Progenitor cell of endocrine pancreas (in vitro differentiated cells): Measurements from ENCODE around the gene PACS1. TPM values are rescaled to one million over a fixed set of nuclear protein-coding genes. Genes with fewer than 3 reads are reported as not detected.

Experiments used
- DNase-seq: peaks from one replicate; pipeline ENCODE4 v3.0.0; 2021; ENCODE audit warnings: low spot score; ENCODE audit not compliant: unreplicated experiment
- H3K27ac Mint-ChIP-seq: 2 replicates; pipeline ENCODE4 v1.8.0; 2021; ENCODE audit warnings: mild to moderate bottlenecking, moderate library complexity, mixed read lengths
- H3K27me3 Mint-ChIP-seq: 2 replicates; pipeline ENCODE4 v1.8.0; 2021; ENCODE audit warnings: mixed read lengths
- H3K36me3 Mint-ChIP-seq: 2 replicates; pipeline ENCODE4 v1.8.0; 2022; ENCODE audit warnings: mixed read lengths; ENCODE audit not compliant: insufficient read depth
- H3K4me1 Mint-ChIP-seq: 2 replicates; pipeline ENCODE4 v1.8.0; 2021; ENCODE audit warnings: low read depth, mixed read lengths
- H3K4me3 Mint-ChIP-seq: 2 replicates; pipeline ENCODE4 v1.8.0; 2021; ENCODE audit warnings: low read depth, mild to moderate bottlenecking, moderate library complexity, mixed read lengths
- H3K9me3 Mint-ChIP-seq: 2 replicates; pipeline ENCODE4 v1.8.0; 2021; ENCODE audit warnings: low read depth, mixed read lengths
- total RNA-seq: library from RNA; stranded (reverse); gene quantifications from 2 replicates; pipeline ENCODE4 v1.2.1, GENCODE V29; 2021
- TF ChIP-seq, protein P1 (sequence below): fragments of 200-600 bp; sonication (generic); IDR thresholded peaks from one replicate; pipeline ENCODE4 v1.5.0; 2021; ENCODE audit warnings: antibody characterized with exemption, mild to moderate bottlenecking; ENCODE audit not compliant: unreplicated experiment

The PACS1 gene
- total RNA-seq, 1 donor from 2014 or later: 72.3 TPM

- H3K27ac Mint-ChIP-seq: no peak overlapping the region
- H3K4me1 Mint-ChIP-seq: no peaks in the 10 kb centered on the region
- TF ChIP-seq, protein P1, sequence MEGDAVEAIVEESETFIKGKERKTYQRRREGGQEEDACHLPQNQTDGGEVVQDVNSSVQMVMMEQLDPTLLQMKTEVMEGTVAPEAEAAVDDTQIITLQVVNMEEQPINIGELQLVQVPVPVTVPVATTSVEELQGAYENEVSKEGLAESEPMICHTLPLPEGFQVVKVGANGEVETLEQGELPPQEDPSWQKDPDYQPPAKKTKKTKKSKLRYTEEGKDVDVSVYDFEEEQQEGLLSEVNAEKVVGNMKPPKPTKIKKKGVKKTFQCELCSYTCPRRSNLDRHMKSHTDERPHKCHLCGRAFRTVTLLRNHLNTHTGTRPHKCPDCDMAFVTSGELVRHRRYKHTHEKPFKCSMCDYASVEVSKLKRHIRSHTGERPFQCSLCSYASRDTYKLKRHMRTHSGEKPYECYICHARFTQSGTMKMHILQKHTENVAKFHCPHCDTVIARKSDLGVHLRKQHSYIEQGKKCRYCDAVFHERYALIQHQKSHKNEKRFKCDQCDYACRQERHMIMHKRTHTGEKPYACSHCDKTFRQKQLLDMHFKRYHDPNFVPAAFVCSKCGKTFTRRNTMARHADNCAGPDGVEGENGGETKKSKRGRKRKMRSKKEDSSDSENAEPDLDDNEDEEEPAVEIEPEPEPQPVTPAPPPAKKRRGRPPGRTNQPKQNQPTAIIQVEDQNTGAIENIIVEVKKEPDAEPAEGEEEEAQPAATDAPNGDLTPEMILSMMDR: no peak
- no peaks in the 10 kb centered on the region for H3K27me3 Mint-ChIP-seq
- DNase-seq: no peak
- H3K36me3 Mint-ChIP-seq: peaks cover 17% of the 10 kb centered on the region
- no peak overlapping the region for H3K4me3 Mint-ChIP-seq
- H3K9me3 Mint-ChIP-seq: no peaks in the 10 kb centered on the region
These were observed 169.4 kb downstream of the PACS1 start for GRCh38 chr11:66239511-66239910.

GRCh38 chr11:66239998-66240780, 170.1 kb downstream of the PACS1 start:
- no peak for DNase-seq
- no peaks in the 10 kb centered on the region for H3K27me3 Mint-ChIP-seq
- no peaks in the 10 kb centered on the region for H3K4me1 Mint-ChIP-seq
- no peak overlapping the region for H3K27ac Mint-ChIP-seq
- TF ChIP-seq, protein P1: no peak
- peaks cover 17% of the 10 kb centered on the region for H3K36me3 Mint-ChIP-seq
- no peak overlapping the region for H3K4me3 Mint-ChIP-seq
- no peaks in the 10 kb centered on the region for H3K9me3 Mint-ChIP-seq

GRCh38 chr11:66240781-66241136, 170.7 kb downstream of the PACS1 start:
- no peak overlapping the region for H3K4me3 Mint-ChIP-seq
- H3K36me3 Mint-ChIP-seq: peaks cover 12% of the 10 kb centered on the region
- H3K27ac Mint-ChIP-seq: no peak overlapping the region
- no peak for DNase-seq
- TF ChIP-seq, protein P1: no peak
- H3K27me3 Mint-ChIP-seq: no peaks in the 10 kb centered on the region
- no peaks in the 10 kb centered on the region for H3K4me1 Mint-ChIP-seq
- no peaks in the 10 kb centered on the region for H3K9me3 Mint-ChIP-seq

- peaks cover 11% of the 10 kb centered on the region for H3K36me3 Mint-ChIP-seq
- no peaks in the 10 kb centered on the region for H3K4me1 Mint-ChIP-seq
- no peaks in the 10 kb centered on the region for H3K27me3 Mint-ChIP-seq
- TF ChIP-seq, protein P1: no peak
- no peak overlapping the region for H3K4me3 Mint-ChIP-seq
- no peak overlapping the region for H3K27ac Mint-ChIP-seq
- DNase-seq: no peak
- H3K9me3 Mint-ChIP-seq: no peaks in the 10 kb centered on the region
These were observed 172.2 kb downstream of the PACS1 start for GRCh38 chr11:66242095-66242765.

DNA sequence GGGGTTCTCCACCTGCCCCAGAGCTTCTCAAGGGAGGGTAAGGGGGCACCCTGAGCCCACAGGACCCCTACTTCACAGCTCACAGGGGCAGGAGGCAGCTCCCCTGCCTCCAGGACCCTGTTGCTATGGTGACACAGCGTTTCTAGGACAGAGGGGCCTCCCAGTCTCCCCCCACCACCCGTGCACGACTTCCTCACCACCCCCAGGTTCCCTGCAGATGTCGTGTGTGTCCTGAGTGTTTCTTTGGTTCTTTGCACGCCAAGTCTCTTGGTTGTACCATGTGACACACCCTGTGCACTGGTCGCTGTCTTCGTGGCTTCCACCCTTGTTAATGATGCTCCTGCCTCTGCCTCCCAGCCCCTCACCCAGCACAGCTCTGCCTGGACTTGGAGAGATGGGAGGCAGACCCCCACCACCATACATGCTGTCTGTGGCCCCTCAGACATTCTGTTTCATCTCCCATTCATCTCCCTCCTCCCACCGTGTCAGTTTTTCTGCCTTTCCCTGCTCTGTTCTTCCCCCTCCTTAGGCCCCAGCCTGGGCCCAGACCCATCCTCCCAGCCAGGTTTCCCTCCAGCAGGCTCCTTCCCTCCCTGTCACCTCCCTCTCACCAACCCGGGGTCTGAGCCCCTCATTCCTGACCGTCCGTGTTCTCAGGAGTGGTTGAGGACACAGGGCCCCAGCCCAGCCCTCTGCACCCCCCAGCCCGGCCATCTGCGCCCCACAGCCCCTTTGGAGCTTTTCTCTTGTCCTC, 173.9 kb downstream of the PACS1 start:
- H3K36me3 Mint-ChIP-seq: peaks cover 12% of the 10 kb centered on the region
- H3K9me3 Mint-ChIP-seq: no peaks in the 10 kb centered on the region
- no peak for DNase-seq
- H3K27me3 Mint-ChIP-seq: no peaks in the 10 kb centered on the region
- H3K4me3 Mint-ChIP-seq: no peak overlapping the region
- H3K27ac Mint-ChIP-seq: no peak overlapping the region
- H3K4me1 Mint-ChIP-seq: no peaks in the 10 kb centered on the region
- TF ChIP-seq, protein P1: no peak
